ENCODE data around the gene THRSP. TPM values are rescaled to one million over a fixed set of nuclear protein-coding genes. Genes with fewer than 3 reads are reported as not detected.

Gene THRSP
- total and polyA plus RNA-seq, 4 donors = 30.9 to 90.1 (median 51.1) TPM; not detected in 1

GRCh38 chr11:78080818-78081495, 17.3 kb downstream of the THRSP start:
- H3K9ac ChIP-seq (ENCODE audit: low read depth in 1 of 2, low read length in 2 of 2) = no peak overlapping the region
- H3K27ac ChIP-seq (ENCODE audit: low read depth in 1 of 2, low read length in 2 of 2) = no peak overlapping the region
- H3K9me3 ChIP-seq (ENCODE audit: control insufficient read depth in 4 of 4, low read length in 3 of 4) = no peaks in the 10 kb centered on the region
- no peaks in the 10 kb centered on the region for H3K36me3 ChIP-seq (ENCODE audit: control insufficient read depth in 4 of 4, insufficient read depth in 3 of 4, low read depth in 1 of 4, low read length in 3 of 4)
- H3K4me3 ChIP-seq (ENCODE audit: low read depth in 1 of 3, low read length in 3 of 3) = no peak overlapping the region
- no peak for TF ChIP-seq GABPA (IDR thresholded peaks at IDR 0.05 in 1 of 2, conservative IDR thresholded peaks at IDR 0.05 in 1 of 2)
- TF ChIP-seq CTCF (IDR thresholded peaks at IDR 0.05; ENCODE audit: low read depth, low read length, missing input control) = no peak
- no peak for TF ChIP-seq ZBTB33 (IDR thresholded peaks at IDR 0.05)
- TF ChIP-seq FOXA2 (IDR thresholded peaks at IDR 0.05) = no peak
- no peak for TF ChIP-seq ATF3 (IDR thresholded peaks at IDR 0.05)
- TF ChIP-seq YY1 (IDR thresholded peaks at IDR 0.05) = no peak
- TF ChIP-seq EGR1 (IDR thresholded peaks at IDR 0.05; ENCODE audit: low read depth in 2 of 2) = no peak
- TF ChIP-seq SP1 (IDR thresholded peaks at IDR 0.05) = no peak
- TF ChIP-seq REST (IDR thresholded peaks at IDR 0.05) = no peak
- no peak for TF ChIP-seq JUND (IDR thresholded peaks at IDR 0.05)
- no peak for TF ChIP-seq RAD21 (IDR thresholded peaks at IDR 0.05)
- no peak for TF ChIP-seq NR2F2 (IDR thresholded peaks at IDR 0.05)
- DNase-seq (ENCODE audit: low spot score) = no peak
- 85% methylated on average over 11 of the region's 11 CpGs for WGBS
- H3K4me1 ChIP-seq (ENCODE audit: control insufficient read depth in 4 of 4, insufficient read depth in 4 of 4, low read length in 3 of 4) = peaks cover 9 to 35% (median 22%) of the 10 kb centered on the region in 4 donors
- no peaks in the 10 kb centered on the region for H3K27me3 ChIP-seq (ENCODE audit: control insufficient read depth in 4 of 4, insufficient read depth in 4 of 4, low read length in 3 of 4)

GRCh38 chr11:78081583-78081982, 17.9 kb downstream of the THRSP start:
- H3K36me3 ChIP-seq (ENCODE audit: control insufficient read depth in 4 of 4, insufficient read depth in 3 of 4, low read depth in 1 of 4, low read length in 3 of 4) = no peaks in the 10 kb centered on the region
- H3K4me3 ChIP-seq (ENCODE audit: low read depth in 1 of 3, low read length in 3 of 3) = no peak overlapping the region
- TF ChIP-seq FOXA1 (IDR thresholded peaks at IDR 0.05) = no peak
- TF ChIP-seq NR2F2 (IDR thresholded peaks at IDR 0.05) = no peak
- no peak for TF ChIP-seq TAF1 (conservative IDR thresholded peaks at IDR 0.05)
- TF ChIP-seq HNF4A (conservative IDR thresholded peaks at IDR 0.05) = no peak
- no peak for TF ChIP-seq ZBTB33 (IDR thresholded peaks at IDR 0.05)
- H3K9me3 ChIP-seq (ENCODE audit: control insufficient read depth in 4 of 4, low read length in 3 of 4) = no peaks in the 10 kb centered on the region
- H3K27me3 ChIP-seq (ENCODE audit: control insufficient read depth in 4 of 4, insufficient read depth in 4 of 4, low read length in 3 of 4) = no peaks in the 10 kb centered on the region
- DNase-seq (ENCODE audit: low spot score) = no peak
- H3K4me1 ChIP-seq (ENCODE audit: control insufficient read depth in 4 of 4, insufficient read depth in 4 of 4, low read length in 3 of 4) = peaks cover 9 to 31% (median 19%) of the 10 kb centered on the region in 4 donors
- H3K27ac ChIP-seq (ENCODE audit: low read depth in 1 of 2, low read length in 2 of 2) = no peak overlapping the region
- H3K9ac ChIP-seq (ENCODE audit: low read depth in 1 of 2, low read length in 2 of 2) = no peak overlapping the region
- 88% methylated on average over 6 of the region's 6 CpGs for WGBS
